ENCODE measurements around the gene YTHDC1. TPM values are rescaled to one million over a fixed set of nuclear protein-coding genes. Genes with fewer than 3 reads are reported as not detected.

YTHDC1 gene
- polyA plus RNA-seq, 1 experiment = 48.0 TPM

DNA sequence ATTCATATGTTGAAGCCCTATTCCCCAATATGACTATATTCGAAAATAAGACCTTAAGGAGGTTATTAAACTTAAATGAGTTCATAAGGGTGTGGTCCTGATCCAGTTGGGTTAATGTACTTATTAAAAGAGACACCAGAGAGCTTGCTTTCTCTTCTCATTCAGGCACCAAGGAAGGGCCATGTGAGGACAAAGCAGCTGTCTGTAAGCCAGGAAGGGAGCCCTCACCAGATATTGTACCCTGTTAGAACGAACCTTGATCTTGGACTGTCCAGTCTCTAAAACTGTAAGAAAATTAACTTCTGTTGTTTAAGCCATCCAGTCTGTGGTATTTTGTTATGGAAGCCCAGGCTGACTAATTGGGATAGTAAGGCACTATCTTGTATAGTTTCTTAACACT is 9.1 kb upstream of the YTHDC1 start:
- no peaks in the 10 kb centered on the region for H3K9me3 ChIP-seq (ENCODE audit: control insufficient read depth, insufficient read depth, low read length)
- TF ChIP-seq, protein P1, sequence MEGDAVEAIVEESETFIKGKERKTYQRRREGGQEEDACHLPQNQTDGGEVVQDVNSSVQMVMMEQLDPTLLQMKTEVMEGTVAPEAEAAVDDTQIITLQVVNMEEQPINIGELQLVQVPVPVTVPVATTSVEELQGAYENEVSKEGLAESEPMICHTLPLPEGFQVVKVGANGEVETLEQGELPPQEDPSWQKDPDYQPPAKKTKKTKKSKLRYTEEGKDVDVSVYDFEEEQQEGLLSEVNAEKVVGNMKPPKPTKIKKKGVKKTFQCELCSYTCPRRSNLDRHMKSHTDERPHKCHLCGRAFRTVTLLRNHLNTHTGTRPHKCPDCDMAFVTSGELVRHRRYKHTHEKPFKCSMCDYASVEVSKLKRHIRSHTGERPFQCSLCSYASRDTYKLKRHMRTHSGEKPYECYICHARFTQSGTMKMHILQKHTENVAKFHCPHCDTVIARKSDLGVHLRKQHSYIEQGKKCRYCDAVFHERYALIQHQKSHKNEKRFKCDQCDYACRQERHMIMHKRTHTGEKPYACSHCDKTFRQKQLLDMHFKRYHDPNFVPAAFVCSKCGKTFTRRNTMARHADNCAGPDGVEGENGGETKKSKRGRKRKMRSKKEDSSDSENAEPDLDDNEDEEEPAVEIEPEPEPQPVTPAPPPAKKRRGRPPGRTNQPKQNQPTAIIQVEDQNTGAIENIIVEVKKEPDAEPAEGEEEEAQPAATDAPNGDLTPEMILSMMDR (IDR thresholded peaks at IDR 0.05; ENCODE audit: low read depth, low read length) = no peak
- H3K27me3 ChIP-seq (ENCODE audit: control insufficient read depth, insufficient read depth, low read length) = no peaks in the 10 kb centered on the region
- H3K4me3 ChIP-seq (ENCODE audit: low read depth, low read length) = no peak overlapping the region
- DNase-seq (ENCODE audit: low read depth, low spot score) = no peak
- H3K27ac ChIP-seq (ENCODE audit: low read depth, low read length) = no peak overlapping the region
- CTCF ChIA-PET = interaction anchor here (1.0 kb wide), 1 partner anchor 25 kb away, joined by 4 read pairs; no protein-coding TSS in a partner anchor
- POLR2A ChIA-PET = no interaction called here

DNA sequence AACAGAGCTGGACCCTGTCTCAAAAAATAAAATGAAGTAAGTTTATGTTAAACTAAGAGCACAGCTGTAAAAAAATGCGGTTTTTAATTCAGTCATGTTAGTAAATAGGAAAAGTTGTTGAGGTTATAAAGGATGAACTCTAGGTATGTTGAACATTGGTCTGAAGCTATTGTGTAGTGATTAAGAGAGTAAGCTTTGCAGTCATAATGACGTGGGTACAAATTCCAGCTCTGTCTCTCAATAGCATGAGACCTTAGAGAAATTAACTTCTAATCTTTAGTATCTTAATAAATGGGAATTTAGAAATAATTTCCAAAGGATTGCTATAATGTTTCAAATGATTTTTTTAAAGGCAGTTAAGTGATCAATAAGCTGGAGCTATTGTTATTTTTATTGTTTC is 2.9 kb upstream of the YTHDC1 start:
- H3K9me3 ChIP-seq (ENCODE audit: control insufficient read depth, insufficient read depth, low read length) = peaks cover 3% of the 10 kb centered on the region; the same call in 1 of the 2 replicates
- peaks cover 3% of the 10 kb centered on the region for H3K27me3 ChIP-seq (ENCODE audit: control insufficient read depth, insufficient read depth, low read length)
- TF ChIP-seq, protein P1 (IDR thresholded peaks at IDR 0.05; ENCODE audit: low read depth, low read length) = no peak
- no peak overlapping the region for H3K4me3 ChIP-seq (ENCODE audit: low read depth, low read length)
- no peak for DNase-seq (ENCODE audit: low read depth, low spot score)
- POLR2A ChIA-PET = no interaction called here
- H3K27ac ChIP-seq (ENCODE audit: low read depth, low read length) = no peak overlapping the region
- CTCF ChIA-PET = interaction anchor here (1.1 to 1.6 kb wide), 3 partner anchors 10 to 81 kb away, joined by 3 to 6 read pairs (median 5); no protein-coding TSS in a partner anchor

DNA sequence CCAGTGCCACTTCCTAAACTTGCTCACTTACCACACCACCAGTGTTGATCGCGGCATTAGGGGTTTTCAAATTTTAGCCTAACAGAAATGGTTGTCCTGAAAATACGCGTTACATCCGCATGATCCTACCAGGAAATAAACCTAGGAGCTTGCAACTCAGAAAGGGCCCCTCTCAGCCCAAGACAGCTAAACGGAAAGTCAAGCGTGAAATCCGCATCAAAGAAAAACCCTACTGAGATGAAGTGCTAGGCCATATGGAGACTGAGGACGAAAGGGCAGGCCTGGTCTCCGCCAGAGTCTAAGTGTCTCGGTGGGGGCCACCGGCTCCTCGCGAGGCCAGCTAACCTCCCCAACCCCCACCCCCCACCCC is 626 bp downstream of the YTHDC1 start:
- POLR2A ChIA-PET = interaction anchor here (0.6 kb wide), 1 partner anchor 64 kb away, joined by 3 read pairs; no protein-coding TSS in a partner anchor
- peaks cover 3% of the 10 kb centered on the region for H3K27me3 ChIP-seq (ENCODE audit: control insufficient read depth, insufficient read depth, low read length)
- peak overlapping the region; percentile 95 for H3K27ac ChIP-seq (ENCODE audit: low read depth, low read length)
- H3K9me3 ChIP-seq (ENCODE audit: control insufficient read depth, insufficient read depth, low read length) = peaks cover 3% of the 10 kb centered on the region; the same call in 1 of the 2 replicates
- no peak for DNase-seq (ENCODE audit: low read depth, low spot score)
- peak overlapping the region; percentile 89 for H3K4me3 ChIP-seq (ENCODE audit: low read depth, low read length)
- TF ChIP-seq, protein P1 (IDR thresholded peaks at IDR 0.05; ENCODE audit: low read depth, low read length) = no peak
- CTCF ChIA-PET = interaction anchor here (4.9 kb wide), 1 partner anchor 27 kb away, joined by 22 read pairs; no protein-coding TSS in a partner anchor

DNA sequence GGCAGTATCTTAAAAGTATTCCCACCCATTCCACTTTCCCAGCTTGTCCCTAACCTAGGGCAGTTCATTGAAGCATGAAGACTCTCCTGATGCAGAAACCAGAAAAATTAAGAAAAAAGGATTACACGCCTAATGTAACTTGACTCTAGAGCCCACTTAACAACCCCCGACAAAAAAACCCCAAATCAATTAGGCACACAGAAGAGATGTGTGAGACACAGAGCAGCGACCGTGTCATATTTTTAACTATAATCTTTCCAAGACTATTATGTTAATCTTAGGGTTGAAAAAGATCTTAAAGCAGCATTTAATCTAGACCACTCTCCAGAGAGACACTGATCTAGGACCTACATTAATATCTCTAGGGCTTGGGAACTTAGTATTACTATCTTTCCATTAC is 1.3 kb downstream of the YTHDC1 start:
- peak overlapping the region; percentile 89 for H3K4me3 ChIP-seq (ENCODE audit: low read depth, low read length)
- no peak overlapping the region for H3K27ac ChIP-seq (ENCODE audit: low read depth, low read length)
- DNase-seq (ENCODE audit: low read depth, low spot score) = no peak
- ChIA-PET CTCF (interaction anchor here (4.9 kb wide), 1 partner anchor 28 kb away, joined by 22 read pairs; no protein-coding TSS in a partner anchor), POLR2A (interaction anchor here (0.6 kb wide), 1 partner anchor 63 kb away, joined by 3 read pairs; no protein-coding TSS in a partner anchor)
- peaks cover 3% of the 10 kb centered on the region for H3K27me3 ChIP-seq (ENCODE audit: control insufficient read depth, insufficient read depth, low read length)
- peaks cover 3% of the 10 kb centered on the region; the same call in 1 of the 2 replicates for H3K9me3 ChIP-seq (ENCODE audit: control insufficient read depth, insufficient read depth, low read length)
- TF ChIP-seq, protein P1 (IDR thresholded peaks at IDR 0.05; ENCODE audit: low read depth, low read length) = no peak

DNA sequence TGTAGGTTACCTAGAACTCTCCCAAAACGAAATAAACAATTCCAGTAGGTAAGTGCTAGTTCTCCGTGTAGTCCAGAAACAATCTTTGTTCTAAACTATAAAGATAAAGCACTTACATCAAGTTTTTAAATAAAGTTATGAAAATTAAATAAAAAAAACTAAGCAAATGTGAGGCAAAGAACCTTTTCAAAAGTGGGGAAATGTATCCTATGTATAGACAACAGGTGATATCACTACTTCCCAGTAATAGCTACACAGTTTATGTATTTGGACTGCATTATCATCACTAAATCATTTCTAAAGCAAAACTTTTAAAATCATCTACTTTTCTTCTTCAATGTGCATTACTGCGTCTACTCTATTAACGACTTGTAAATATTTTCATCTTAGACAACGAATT is 2.0 kb downstream of the YTHDC1 start:
- DNase-seq (ENCODE audit: low read depth, low spot score) = no peak
- TF ChIP-seq, protein P1 (IDR thresholded peaks at IDR 0.05; ENCODE audit: low read depth, low read length) = no peak
- H3K27ac ChIP-seq (ENCODE audit: low read depth, low read length) = no peak overlapping the region
- peak overlapping the region; percentile 89 for H3K4me3 ChIP-seq (ENCODE audit: low read depth, low read length)
- CTCF ChIA-PET = interaction anchor here (4.9 kb wide), 1 partner anchor 29 kb away, joined by 22 read pairs; no protein-coding TSS in a partner anchor
- peaks cover 3% of the 10 kb centered on the region for H3K27me3 ChIP-seq (ENCODE audit: control insufficient read depth, insufficient read depth, low read length)
- H3K9me3 ChIP-seq (ENCODE audit: control insufficient read depth, insufficient read depth, low read length) = peaks cover 3% of the 10 kb centered on the region; the same call in 1 of the 2 replicates
- POLR2A ChIA-PET = no interaction called here
